GM12801 (cell line): ENCODE results near the gene DCTN4.

ENCODE experiments used
- CTCF ChIP-seq: IDR thresholded peaks from one replicate; pipeline ENCODE4 v1.5.1; 2011; ENCODE audit warnings: control low read depth; ENCODE audit not compliant: insufficient read length; ENCODE audit errors: extremely low read depth

DCTN4 gene

GRCh38 chr5:150740992-150741391 is 17.8 kb downstream of the DCTN4 start:
- TF ChIP-seq CTCF = no peak

- no peak for TF ChIP-seq CTCF
These were observed 20.0 kb downstream of the DCTN4 start for GRCh38 chr5:150738862-150739261.

GRCh38 chr5:150734579-150735384 is 24.0 kb downstream of the DCTN4 start:
- no peak for TF ChIP-seq CTCF

- TF ChIP-seq CTCF = no peak
These were observed 27.1 kb downstream of the DCTN4 start for GRCh38 chr5:150731669-150732242.

GRCh38 chr5:150729859-150730258 is 29.0 kb downstream of the DCTN4 start:
- TF ChIP-seq CTCF = no peak

- no peak for TF ChIP-seq CTCF
These were observed 35.0 kb downstream of the DCTN4 start for GRCh38 chr5:150723845-150724244.

GRCh38 chr5:150710165-150710564 is 48.7 kb downstream of the DCTN4 start:
- no peak for TF ChIP-seq CTCF
